ENCODE measurements around the gene CD44. TPM values are rescaled to one million over a fixed set of nuclear protein-coding genes. Genes with fewer than 3 reads are reported as not detected.

CD44 gene
- polyA plus RNA-seq, 2 of the 4 experiments (the other 2 are of a cell fraction) = 309 to 585 TPM

GRCh38 chr11:35166369-35167360, 27.7 kb downstream of the CD44 start (continued):
- TF ChIP-seq NPAS2 (CRISPR knock-in tag; IDR thresholded peaks at IDR 0.05; ENCODE audit: borderline replicate concordance) (no peak), KDM5A (IDR thresholded peaks at IDR 0.05) (no peak)

GRCh38 chr11:35167426-35167954, 28.5 kb downstream of the CD44 start:
- peak; percentile 41 to 58; a peak in 2 of 4 replicates for TF ChIP-seq CEBPB (IDR thresholded peaks at IDR 0.05)
- TF ChIP-seq NFE2L2 (conservative IDR thresholded peaks at IDR 0.05; ENCODE audit: low read length) = no peak
- Histone ChIP-seq H3K27ac (peak overlapping the region; percentile 76 to 87), H3K9me3 (no peaks in the 10 kb centered on the region), H3K4me3 (no peak overlapping the region), H3K4me2 (peak overlapping the region; percentile 61), H3K4me1 (peaks cover 85% of the 10 kb centered on the region)
- 90% methylated on average over 2 of the region's 2 CpGs for WGBS (ENCODE audit: missing lambda C conversion rate)
- ChIA-PET POLR2A (interaction anchor here (2.3 kb wide), 1 partner anchor 27 kb away, joined by 10 read pairs; no protein-coding TSS in a partner anchor), CTCF (interaction anchor here (1.4 to 3.4 kb wide), 4 partner anchors 16 to 242 kb away, joined by 4 to 9 read pairs (median 6); no protein-coding TSS in a partner anchor)
- ATAC-seq = no peak
- no peak for DNase-seq (ENCODE audit: low read depth in 1 of 2, low spot score in 1 of 2)
- FAIRE-seq = no peak

- FAIRE-seq (no peak), ATAC-seq (no peak), DNase-seq (ENCODE audit: low read depth in 1 of 2, low spot score in 1 of 2) (no peak)
- Histone ChIP-seq H3K4me2 (peak overlapping the region; percentile 61), H3K4me1 (peaks cover 85% of the 10 kb centered on the region), H3K27ac (peak overlapping the region; percentile 76 to 87), H3K9me3 (no peaks in the 10 kb centered on the region), H3K4me3 (no peak overlapping the region)
- TF ChIP-seq SMC3 (IDR thresholded peaks at IDR 0.05) (no peak), BHLHE40 (IDR thresholded peaks at IDR 0.05; ENCODE audit: low read depth, low read length) (no peak), PHF8 (IDR thresholded peaks at IDR 0.05; ENCODE audit: borderline replicate concordance, low read depth) (no peak)
- CTCF ChIA-PET = interaction anchor here (1.4 to 3.4 kb wide), 3 partner anchors 15 to 170 kb away, joined by 5 to 9 read pairs (median 8); partner anchors contain the start of gene CD44
- POLR2A ChIA-PET = no interaction called here
- 82% methylated on average over 2 of the region's 2 CpGs for WGBS (ENCODE audit: missing lambda C conversion rate)
Measured at GRCh38 chr11:35168671-35169070, 29.7 kb downstream of the CD44 start.

GRCh38 chr11:35169112-35169511, 30.1 kb downstream of the CD44 start:
- FAIRE-seq (no peak), DNase-seq (ENCODE audit: low read depth in 1 of 2, low spot score in 1 of 2) (no peak), ATAC-seq (no peak)
- TF ChIP-seq HOXB5 (CRISPR knock-in tag; IDR thresholded peaks at IDR 0.05) = no peak
- no peak for TF ChIP-seq RARB (CRISPR knock-in tag; IDR thresholded peaks at IDR 0.05)
- TF ChIP-seq CEBPB (IDR thresholded peaks at IDR 0.05) = no peak
- POLR2A ChIA-PET = no interaction called here
- Histone ChIP-seq H3K27ac (peak overlapping the region; percentile 76 to 87; a peak in 5 of 6 replicates), H3K4me1 (peaks cover 85% of the 10 kb centered on the region), H3K4me3 (no peak overlapping the region), H3K9me3 (no peaks in the 10 kb centered on the region), H3K4me2 (0 out of 3 replicates have a peak overlapping the region, but pooled peaks have one; percentile 61)
- 95% methylated on average over 2 of the region's 2 CpGs for WGBS (ENCODE audit: missing lambda C conversion rate)
- CTCF ChIA-PET = interaction anchor here (1.4 to 3.0 kb wide), 3 partner anchors 10 to 171 kb away, joined by 3 to 8 read pairs (median 5); partner anchors contain the start of gene CD44

GRCh38 chr11:35169754-35170153, 30.8 kb downstream of the CD44 start:
- POLR2A ChIA-PET = no interaction called here
- no peak overlapping the region for H3K4me2 ChIP-seq
- FAIRE-seq (no peak), ATAC-seq (no peak), DNase-seq (ENCODE audit: low read depth in 1 of 2, low spot score in 1 of 2) (no peak)
- H3K27ac ChIP-seq = peak overlapping the region; percentile 76 to 87; a peak in 4 of 6 replicates
- CTCF ChIA-PET = interaction anchor here (0.7 to 3.0 kb wide), 6 partner anchors 9 to 171 kb away, joined by 3 to 8 read pairs (median 3); partner anchors contain the start of gene CD44
- TF ChIP-seq CHD4 (IDR thresholded peaks at IDR 0.05; ENCODE audit: borderline replicate concordance) = 0 out of 2 replicates have a peak, but pooled peaks have one; percentile 33
- peak; percentile 49; the same call in 1 of the 2 replicates for TF ChIP-seq KDM1A (IDR thresholded peaks at IDR 0.05; ENCODE audit: low read depth)
- TF ChIP-seq CBX8 (IDR thresholded peaks at IDR 0.05) = no peak
- TF ChIP-seq USF2 (IDR thresholded peaks at IDR 0.05) = no peak
- no peak for TF ChIP-seq MYC (IDR thresholded peaks at IDR 0.05; ENCODE audit: borderline replicate concordance, low read length)
- peaks cover 85% of the 10 kb centered on the region for H3K4me1 ChIP-seq
- H3K9me3 ChIP-seq = no peaks in the 10 kb centered on the region
- no peak overlapping the region for H3K4me3 ChIP-seq
- 81% methylated on average over 1 of the region's 1 CpG for WGBS (ENCODE audit: missing lambda C conversion rate)

All from A549 (cell line).